Skeletal muscle cell (primary cell): ENCODE results near the gene NPIPA2.
"Not testable (repeated sequence)": the region's sequence is repeated elsewhere in the genome, so short reads cannot be mapped to it uniquely, and the experiment has no call there.

Source experiments
- DNase-seq: peaks from one replicate; pipeline ENCODE4 v3.0.0-alpha.2; 2010; ENCODE audit warnings: low read depth
- H3K4me3 ChIP-seq: 2 replicates; pipeline ENCODE4 v1.5.1; 2011; ENCODE audit warnings: low read depth, mild to moderate bottlenecking, control low read depth, low read length, moderate library complexity

The NPIPA2 gene

DNA sequence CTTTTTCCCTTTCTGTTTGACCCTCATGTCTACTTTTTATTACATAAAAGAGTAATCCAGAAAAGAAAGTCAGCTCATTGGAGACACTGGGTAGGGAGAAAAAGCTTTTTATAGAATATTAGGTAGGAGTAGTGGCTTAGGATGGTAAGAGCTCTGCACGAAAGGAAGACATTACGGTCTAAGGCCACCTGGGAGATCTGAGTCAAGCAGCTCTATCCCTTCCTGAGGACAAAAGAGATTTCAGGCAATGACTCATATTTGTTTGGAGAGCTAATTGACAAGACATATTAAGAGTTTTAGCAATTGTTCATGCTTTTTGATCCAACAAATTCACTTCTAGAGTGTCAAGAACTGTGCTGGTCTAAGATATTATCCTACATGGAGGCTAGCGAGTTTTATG lies 71.6 kb downstream of the NPIPA2 start:
- DNase-seq, H3K4me3 ChIP-seq: not testable (repeated sequence)
